Heart left ventricle (tissue), 13 donors: ENCODE measurements around the gene SGSM2.

ENCODE experiments used
- POLR2A ChIP-seq, 2 donors: fragments of 450-650 bp; IDR thresholded peaks; one replicate each; pipeline ENCODE4 v1.6.1; 2017; ENCODE audit warnings: antibody characterized with exemption in 2 of 2, mild to moderate bottlenecking in 2 of 2, moderate library complexity in 2 of 2
- TF ChIP-seq, protein P1 (sequence below), 12 donors: fragments of 200-600 bp; sonication (generic) in 4 of 12; IDR thresholded peaks; one replicate each; pipeline versions ENCODE4 v1.5.0 to v1.8.0; 2018 to 2022; ENCODE audit warnings: antibody characterized with exemption in 12 of 12, mild to moderate bottlenecking in 5 of 12
- donor health status: ischemic (EF 13 %, LVEDD 7.1; RV severe dilation, severe dysfunction).
- donor health status: DM: no; HTN: yes; CAD: no.
- donor health status: DM: no; HTN: no; CAD: no.
- donor health status: ischemic (EF 25% LVEDD 6.9; RV normal size, moderate dysfunction).
- donor health status: ischemic (EF 25% LVEDD 5.7; RV mildly dilated, moderate dysfunction).
- donor health status: ischemic (EF 35%, LVEDD 5.7; RV mildly dilated, moderate dysfunction).
- donor health status: nonischemic (EF 11% LVEDD 7.7; RV severe dilation, severe dysfunction).
- donor health status: DM: yes; HTN: yes; CAD: no.
- donor health status: PGD.
- donor health status: ischemic (EF 29% LVEDD 5.4; RV normal size, mild dysfunction).
- donor health status: nonischemic (EF 23%, LVEDD 6.1; RV moderate dilation, normal function).

- TF ChIP-seq POLR2A (IDR thresholded peaks at IDR 0.05) = no peak
- TF ChIP-seq, protein P1, sequence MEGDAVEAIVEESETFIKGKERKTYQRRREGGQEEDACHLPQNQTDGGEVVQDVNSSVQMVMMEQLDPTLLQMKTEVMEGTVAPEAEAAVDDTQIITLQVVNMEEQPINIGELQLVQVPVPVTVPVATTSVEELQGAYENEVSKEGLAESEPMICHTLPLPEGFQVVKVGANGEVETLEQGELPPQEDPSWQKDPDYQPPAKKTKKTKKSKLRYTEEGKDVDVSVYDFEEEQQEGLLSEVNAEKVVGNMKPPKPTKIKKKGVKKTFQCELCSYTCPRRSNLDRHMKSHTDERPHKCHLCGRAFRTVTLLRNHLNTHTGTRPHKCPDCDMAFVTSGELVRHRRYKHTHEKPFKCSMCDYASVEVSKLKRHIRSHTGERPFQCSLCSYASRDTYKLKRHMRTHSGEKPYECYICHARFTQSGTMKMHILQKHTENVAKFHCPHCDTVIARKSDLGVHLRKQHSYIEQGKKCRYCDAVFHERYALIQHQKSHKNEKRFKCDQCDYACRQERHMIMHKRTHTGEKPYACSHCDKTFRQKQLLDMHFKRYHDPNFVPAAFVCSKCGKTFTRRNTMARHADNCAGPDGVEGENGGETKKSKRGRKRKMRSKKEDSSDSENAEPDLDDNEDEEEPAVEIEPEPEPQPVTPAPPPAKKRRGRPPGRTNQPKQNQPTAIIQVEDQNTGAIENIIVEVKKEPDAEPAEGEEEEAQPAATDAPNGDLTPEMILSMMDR (IDR thresholded peaks at IDR 0.05) = no peak
Observed at GRCh38 chr17:2304931-2305330, 32.4 kb upstream of the SGSM2 start.
